NB4 (cell line): ENCODE results near the gene SERTAD3.

Experiments
- MYC ChIP-seq: IDR thresholded peaks from 2 replicates; pipeline ENCODE4 v1.6.1; 2011; ENCODE audit warnings: low read depth, low read length
- POLR2A ChIP-seq: IDR thresholded peaks from 2 replicates; pipeline ENCODE4 v1.6.1; 2011; ENCODE audit warnings: mild to moderate bottlenecking; ENCODE audit not compliant: insufficient read length; ENCODE audit errors: extremely low read depth
- TF ChIP-seq, protein P1 (sequence below): IDR thresholded peaks from one replicate; pipeline ENCODE4 v1.5.1; 2012; ENCODE audit warnings: low read depth, low read length

DNA sequence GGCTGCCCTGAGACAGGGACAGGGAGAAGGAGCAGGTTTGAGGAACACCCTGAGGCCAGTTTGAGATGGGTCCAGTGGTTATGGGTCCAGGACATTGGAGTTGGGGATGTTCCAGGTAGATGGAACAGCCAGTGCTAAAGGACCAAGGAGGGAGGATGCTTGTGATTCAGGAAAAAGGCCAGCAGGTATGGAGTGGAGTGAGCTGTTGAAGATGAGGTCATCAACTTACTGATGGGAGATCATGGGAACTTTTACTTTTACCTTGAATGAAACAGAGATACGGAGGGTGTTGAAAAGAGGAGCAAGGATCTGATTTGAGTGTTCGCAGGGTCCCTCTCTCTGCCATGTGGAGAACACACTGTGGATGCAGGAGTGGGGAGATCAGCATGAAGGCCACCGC is 48.1 kb upstream of the SERTAD3 start:
- TF ChIP-seq POLR2A (no peak), MYC (no peak)
- TF ChIP-seq, protein P1, sequence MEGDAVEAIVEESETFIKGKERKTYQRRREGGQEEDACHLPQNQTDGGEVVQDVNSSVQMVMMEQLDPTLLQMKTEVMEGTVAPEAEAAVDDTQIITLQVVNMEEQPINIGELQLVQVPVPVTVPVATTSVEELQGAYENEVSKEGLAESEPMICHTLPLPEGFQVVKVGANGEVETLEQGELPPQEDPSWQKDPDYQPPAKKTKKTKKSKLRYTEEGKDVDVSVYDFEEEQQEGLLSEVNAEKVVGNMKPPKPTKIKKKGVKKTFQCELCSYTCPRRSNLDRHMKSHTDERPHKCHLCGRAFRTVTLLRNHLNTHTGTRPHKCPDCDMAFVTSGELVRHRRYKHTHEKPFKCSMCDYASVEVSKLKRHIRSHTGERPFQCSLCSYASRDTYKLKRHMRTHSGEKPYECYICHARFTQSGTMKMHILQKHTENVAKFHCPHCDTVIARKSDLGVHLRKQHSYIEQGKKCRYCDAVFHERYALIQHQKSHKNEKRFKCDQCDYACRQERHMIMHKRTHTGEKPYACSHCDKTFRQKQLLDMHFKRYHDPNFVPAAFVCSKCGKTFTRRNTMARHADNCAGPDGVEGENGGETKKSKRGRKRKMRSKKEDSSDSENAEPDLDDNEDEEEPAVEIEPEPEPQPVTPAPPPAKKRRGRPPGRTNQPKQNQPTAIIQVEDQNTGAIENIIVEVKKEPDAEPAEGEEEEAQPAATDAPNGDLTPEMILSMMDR, result no peak
